Peyer's patch (tissue), 4 donors: Measurements from ENCODE around the gene TMEM178B.

Source experiments
- CTCF ChIP-seq, 6 experiments: fragments of 450-650 bp in 4 of 6; fragments of 200-600 bp in 2 of 6; sonication (generic) in 1 of 6; IDR thresholded peaks; one replicate each; pipeline ENCODE4 v1.5.1; 2017 to 2019; ENCODE audit warnings: antibody characterized with exemption in 6 of 6, mild to moderate bottlenecking in 3 of 6, moderate library complexity in 1 of 6
- POLR2A ChIP-seq, 2 donors: fragments of 450-650 bp; IDR thresholded peaks; one replicate each; pipeline ENCODE4 v1.5.1; 2017; ENCODE audit warnings: antibody characterized with exemption in 2 of 2, mild to moderate bottlenecking in 2 of 2, moderate library complexity in 2 of 2

- TF ChIP-seq POLR2A (IDR thresholded peaks at IDR 0.05) (no peak), CTCF (IDR thresholded peaks at IDR 0.05) (no peak)
Measured at GRCh38 chr7:141363748-141364147, 289.9 kb downstream of the TMEM178B start.
